Type B pancreatic cell (in vitro differentiated cells): Measurements from ENCODE around the gene ZDHHC22. TPM values are rescaled to one million over a fixed set of nuclear protein-coding genes. Genes with fewer than 3 reads are reported as not detected.
A peak's percentile ranks its signal among the peaks of the same experiment; 100 is the strongest.

ENCODE experiments used
- DNase-seq: peaks from one replicate; pipeline ENCODE4 v3.0.0; 2021; ENCODE audit warnings: mixed read lengths; ENCODE audit not compliant: unreplicated experiment; ENCODE audit errors: extremely low spot score
- H3K27ac Mint-ChIP-seq: 2 replicates; pipeline ENCODE4 v1.8.0; 2021; ENCODE audit warnings: mild to moderate bottlenecking, mixed read lengths
- H3K27me3 Mint-ChIP-seq: 2 replicates; pipeline ENCODE4 v1.8.0; 2021; ENCODE audit warnings: mixed read lengths
- H3K36me3 Mint-ChIP-seq: 2 replicates; pipeline ENCODE4 v1.8.0; 2021; ENCODE audit warnings: mixed read lengths
- H3K4me1 Mint-ChIP-seq: one replicate; pipeline ENCODE4 v1.8.0; 2021; ENCODE audit warnings: mixed read lengths; ENCODE audit not compliant: unreplicated experiment
- H3K4me3 Mint-ChIP-seq: 2 replicates; pipeline ENCODE4 v1.8.0; 2021; ENCODE audit warnings: mild to moderate bottlenecking, mixed read lengths
- H3K9me3 Mint-ChIP-seq: 2 replicates; pipeline ENCODE4 v1.8.0; 2021; ENCODE audit warnings: mixed read lengths
- total RNA-seq: library from RNA; stranded (reverse); gene quantifications from 2 replicates; pipeline ENCODE4 v1.2.1, GENCODE V29; 2021; ENCODE audit warnings: low replicate concordance
- TF ChIP-seq, protein P1 (sequence below): fragments of 200-600 bp; sonication (generic); conservative IDR thresholded peaks from 2 replicates; pipeline ENCODE4 v1.5.0; 2021; ENCODE audit warnings: antibody characterized with exemption, mild to moderate bottlenecking

ZDHHC22 gene
- total RNA-seq, 1 donor from 2014 or later = 0.24 TPM

GRCh38 chr14:77144412-77145115 lies 3.0 kb upstream of the ZDHHC22 start:
- peaks cover 5% of the 10 kb centered on the region for H3K4me1 Mint-ChIP-seq
- peaks cover 83% of the 10 kb centered on the region for H3K27me3 Mint-ChIP-seq
- H3K36me3 Mint-ChIP-seq = no peaks in the 10 kb centered on the region
- H3K9me3 Mint-ChIP-seq = no peaks in the 10 kb centered on the region
- no peak overlapping the region for H3K4me3 Mint-ChIP-seq
- no peak for DNase-seq
- H3K27ac Mint-ChIP-seq = no peak overlapping the region
- TF ChIP-seq, protein P1, sequence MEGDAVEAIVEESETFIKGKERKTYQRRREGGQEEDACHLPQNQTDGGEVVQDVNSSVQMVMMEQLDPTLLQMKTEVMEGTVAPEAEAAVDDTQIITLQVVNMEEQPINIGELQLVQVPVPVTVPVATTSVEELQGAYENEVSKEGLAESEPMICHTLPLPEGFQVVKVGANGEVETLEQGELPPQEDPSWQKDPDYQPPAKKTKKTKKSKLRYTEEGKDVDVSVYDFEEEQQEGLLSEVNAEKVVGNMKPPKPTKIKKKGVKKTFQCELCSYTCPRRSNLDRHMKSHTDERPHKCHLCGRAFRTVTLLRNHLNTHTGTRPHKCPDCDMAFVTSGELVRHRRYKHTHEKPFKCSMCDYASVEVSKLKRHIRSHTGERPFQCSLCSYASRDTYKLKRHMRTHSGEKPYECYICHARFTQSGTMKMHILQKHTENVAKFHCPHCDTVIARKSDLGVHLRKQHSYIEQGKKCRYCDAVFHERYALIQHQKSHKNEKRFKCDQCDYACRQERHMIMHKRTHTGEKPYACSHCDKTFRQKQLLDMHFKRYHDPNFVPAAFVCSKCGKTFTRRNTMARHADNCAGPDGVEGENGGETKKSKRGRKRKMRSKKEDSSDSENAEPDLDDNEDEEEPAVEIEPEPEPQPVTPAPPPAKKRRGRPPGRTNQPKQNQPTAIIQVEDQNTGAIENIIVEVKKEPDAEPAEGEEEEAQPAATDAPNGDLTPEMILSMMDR = no peak

- Mint-ChIP-seq H3K27ac (no peak overlapping the region), H3K27me3 (peaks cover 86% of the 10 kb centered on the region), H3K4me3 (peak overlapping the region; percentile 56), H3K36me3 (no peaks in the 10 kb centered on the region), H3K9me3 (no peaks in the 10 kb centered on the region), H3K4me1 (peaks cover 9% of the 10 kb centered on the region)
- TF ChIP-seq, protein P1 = no peak
- no peak for DNase-seq
These were observed 1.5 kb upstream of the ZDHHC22 start for GRCh38 chr14:77143071-77143470.

- no peak overlapping the region for H3K27ac Mint-ChIP-seq
- H3K36me3 Mint-ChIP-seq = no peaks in the 10 kb centered on the region
- H3K4me1 Mint-ChIP-seq = peaks cover 9% of the 10 kb centered on the region
- H3K9me3 Mint-ChIP-seq = no peaks in the 10 kb centered on the region
- no peak for DNase-seq
- peak overlapping the region; percentile 87 for H3K4me3 Mint-ChIP-seq
- H3K27me3 Mint-ChIP-seq = peaks cover 91% of the 10 kb centered on the region
- TF ChIP-seq, protein P1 = no peak
These were observed 612 bp upstream of the ZDHHC22 start for GRCh38 chr14:77142005-77142800.

- Mint-ChIP-seq H3K36me3 (no peaks in the 10 kb centered on the region), H3K27me3 (peaks cover 91% of the 10 kb centered on the region), H3K9me3 (no peaks in the 10 kb centered on the region), H3K27ac (no peak overlapping the region), H3K4me3 (peak overlapping the region; percentile 87), H3K4me1 (peaks cover 9% of the 10 kb centered on the region)
- DNase-seq = no peak
- TF ChIP-seq, protein P1 = no peak
These were observed 1.0 kb downstream of the ZDHHC22 start for GRCh38 chr14:77140359-77141213.

DNA sequence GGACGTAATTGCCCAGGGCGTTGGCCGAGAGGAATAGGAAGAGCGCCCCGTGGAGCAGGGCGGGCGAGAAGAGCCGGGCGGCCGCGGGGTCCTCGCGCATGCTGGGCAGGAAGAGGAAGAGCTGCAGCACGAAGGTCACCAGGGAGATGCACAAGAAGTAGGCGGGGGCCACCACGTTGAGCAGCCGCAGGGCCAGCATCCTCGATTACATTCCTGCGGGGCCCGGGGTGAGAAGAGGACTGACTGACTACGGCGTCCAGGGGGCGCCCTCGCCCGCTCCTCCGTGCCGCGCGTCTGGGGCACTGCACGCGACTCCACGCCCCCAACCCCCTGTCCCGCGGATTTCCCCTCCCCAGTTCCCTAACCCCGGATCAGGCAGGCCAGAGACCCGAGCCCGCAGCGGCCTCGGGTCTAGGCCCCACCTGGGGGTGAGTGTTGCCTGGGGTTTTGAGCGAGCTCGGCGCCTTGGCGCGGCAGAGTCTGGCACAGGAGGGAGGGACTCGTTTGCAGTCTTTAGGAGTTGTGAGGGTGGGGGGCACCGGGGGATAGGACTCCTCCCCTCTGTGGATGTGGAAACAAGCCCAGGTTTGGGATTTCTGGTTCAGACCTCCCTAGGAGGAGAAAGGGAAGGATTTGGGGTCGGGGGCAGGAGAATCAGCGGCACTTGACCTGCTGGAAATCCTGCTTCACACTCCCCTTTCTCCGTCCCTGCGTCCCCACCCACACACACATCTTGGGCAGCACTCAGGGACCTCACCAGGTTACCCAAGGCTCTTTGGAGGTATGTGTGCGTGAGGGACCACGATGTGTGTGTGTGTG lies 1.8 kb downstream of the ZDHHC22 start:
- Mint-ChIP-seq H3K4me3 (peak overlapping the region; percentile 87), H3K27ac (no peak overlapping the region), H3K36me3 (no peaks in the 10 kb centered on the region), H3K27me3 (peaks cover 90% of the 10 kb centered on the region), H3K4me1 (peaks cover 9% of the 10 kb centered on the region), H3K9me3 (no peaks in the 10 kb centered on the region)
- no peak for DNase-seq
- TF ChIP-seq, protein P1 = peak; percentile 84
